PC-9 (cell line): ENCODE results near the gene PGLYRP2.

Source experiments
- EZH2 ChIP-seq: fragments of 200-600 bp; sonication (generic); IDR thresholded peaks from 2 replicates; pipeline ENCODE4 v1.8.0; 2017; ENCODE audit warnings: antibody characterized with exemption, low read depth
- TF ChIP-seq, protein P1 (sequence below): fragments of 200-600 bp; sonication (generic); conservative IDR thresholded peaks from 2 replicates; pipeline ENCODE4 v1.6.1; 2017; ENCODE audit warnings: mixed run types, antibody characterized with exemption, mild to moderate bottlenecking, moderate library complexity

DNA sequence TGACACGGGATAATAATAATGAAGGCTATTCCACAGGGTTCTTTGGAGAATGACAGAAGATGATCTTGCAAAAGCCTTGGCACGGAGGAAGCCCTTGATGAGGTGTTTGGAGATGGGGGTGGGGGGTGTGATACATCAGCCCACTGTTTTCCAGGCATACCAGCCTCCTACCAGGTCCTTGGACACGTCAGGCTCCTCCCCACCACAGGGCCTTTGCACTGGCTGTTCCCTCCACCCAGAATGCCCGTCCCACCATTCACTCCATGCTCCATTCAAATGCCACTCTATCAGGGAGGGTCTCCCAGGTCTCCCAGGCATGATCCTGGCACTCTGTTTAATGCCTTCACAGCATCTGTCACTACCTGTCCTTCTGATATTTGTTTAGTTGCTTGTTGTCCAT lies 32.2 kb downstream of the PGLYRP2 start:
- TF ChIP-seq, protein P1, sequence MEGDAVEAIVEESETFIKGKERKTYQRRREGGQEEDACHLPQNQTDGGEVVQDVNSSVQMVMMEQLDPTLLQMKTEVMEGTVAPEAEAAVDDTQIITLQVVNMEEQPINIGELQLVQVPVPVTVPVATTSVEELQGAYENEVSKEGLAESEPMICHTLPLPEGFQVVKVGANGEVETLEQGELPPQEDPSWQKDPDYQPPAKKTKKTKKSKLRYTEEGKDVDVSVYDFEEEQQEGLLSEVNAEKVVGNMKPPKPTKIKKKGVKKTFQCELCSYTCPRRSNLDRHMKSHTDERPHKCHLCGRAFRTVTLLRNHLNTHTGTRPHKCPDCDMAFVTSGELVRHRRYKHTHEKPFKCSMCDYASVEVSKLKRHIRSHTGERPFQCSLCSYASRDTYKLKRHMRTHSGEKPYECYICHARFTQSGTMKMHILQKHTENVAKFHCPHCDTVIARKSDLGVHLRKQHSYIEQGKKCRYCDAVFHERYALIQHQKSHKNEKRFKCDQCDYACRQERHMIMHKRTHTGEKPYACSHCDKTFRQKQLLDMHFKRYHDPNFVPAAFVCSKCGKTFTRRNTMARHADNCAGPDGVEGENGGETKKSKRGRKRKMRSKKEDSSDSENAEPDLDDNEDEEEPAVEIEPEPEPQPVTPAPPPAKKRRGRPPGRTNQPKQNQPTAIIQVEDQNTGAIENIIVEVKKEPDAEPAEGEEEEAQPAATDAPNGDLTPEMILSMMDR = no peak
- no peak for TF ChIP-seq EZH2
